Astrocyte (in vitro differentiated cells and primary cell): Measurements from ENCODE around the gene SSBP3.

Source experiments
- EZH2 ChIP-seq: IDR thresholded peaks from 2 replicates; pipeline ENCODE4 v1.6.1; 2012; ENCODE audit warnings: mild to moderate bottlenecking, low read length, inconsistent platforms; ENCODE audit not compliant: insufficient read depth
- TF ChIP-seq, protein P1 (sequence below): IDR thresholded peaks from 2 replicates; pipeline ENCODE4 v1.5.1; 2011; ENCODE audit warnings: low read depth, mild to moderate bottlenecking, inconsistent platforms, low read length, moderate library complexity; ENCODE audit not compliant: insufficient read depth

- no peak for TF ChIP-seq EZH2
- TF ChIP-seq, protein P1, sequence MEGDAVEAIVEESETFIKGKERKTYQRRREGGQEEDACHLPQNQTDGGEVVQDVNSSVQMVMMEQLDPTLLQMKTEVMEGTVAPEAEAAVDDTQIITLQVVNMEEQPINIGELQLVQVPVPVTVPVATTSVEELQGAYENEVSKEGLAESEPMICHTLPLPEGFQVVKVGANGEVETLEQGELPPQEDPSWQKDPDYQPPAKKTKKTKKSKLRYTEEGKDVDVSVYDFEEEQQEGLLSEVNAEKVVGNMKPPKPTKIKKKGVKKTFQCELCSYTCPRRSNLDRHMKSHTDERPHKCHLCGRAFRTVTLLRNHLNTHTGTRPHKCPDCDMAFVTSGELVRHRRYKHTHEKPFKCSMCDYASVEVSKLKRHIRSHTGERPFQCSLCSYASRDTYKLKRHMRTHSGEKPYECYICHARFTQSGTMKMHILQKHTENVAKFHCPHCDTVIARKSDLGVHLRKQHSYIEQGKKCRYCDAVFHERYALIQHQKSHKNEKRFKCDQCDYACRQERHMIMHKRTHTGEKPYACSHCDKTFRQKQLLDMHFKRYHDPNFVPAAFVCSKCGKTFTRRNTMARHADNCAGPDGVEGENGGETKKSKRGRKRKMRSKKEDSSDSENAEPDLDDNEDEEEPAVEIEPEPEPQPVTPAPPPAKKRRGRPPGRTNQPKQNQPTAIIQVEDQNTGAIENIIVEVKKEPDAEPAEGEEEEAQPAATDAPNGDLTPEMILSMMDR, result no peak
Measured at GRCh38 chr1:54415991-54416390, 9.8 kb upstream of the SSBP3 start.
